HUDEP-2 (cell line): ENCODE measurements around the gene DZIP1L.
"Not testable (repeated sequence)": the region's sequence is repeated elsewhere in the genome, so short reads cannot be mapped to it uniquely, and the experiment has no call there.

ENCODE experiments used
- DNase-seq, 76 experiments: peaks; one replicate each; lab custom pipeline; 2025; ENCODE audit not compliant: unreplicated experiment in 76 of 76; lab: John Stamatoyannopoulos, UW

Gene DZIP1L

DNA sequence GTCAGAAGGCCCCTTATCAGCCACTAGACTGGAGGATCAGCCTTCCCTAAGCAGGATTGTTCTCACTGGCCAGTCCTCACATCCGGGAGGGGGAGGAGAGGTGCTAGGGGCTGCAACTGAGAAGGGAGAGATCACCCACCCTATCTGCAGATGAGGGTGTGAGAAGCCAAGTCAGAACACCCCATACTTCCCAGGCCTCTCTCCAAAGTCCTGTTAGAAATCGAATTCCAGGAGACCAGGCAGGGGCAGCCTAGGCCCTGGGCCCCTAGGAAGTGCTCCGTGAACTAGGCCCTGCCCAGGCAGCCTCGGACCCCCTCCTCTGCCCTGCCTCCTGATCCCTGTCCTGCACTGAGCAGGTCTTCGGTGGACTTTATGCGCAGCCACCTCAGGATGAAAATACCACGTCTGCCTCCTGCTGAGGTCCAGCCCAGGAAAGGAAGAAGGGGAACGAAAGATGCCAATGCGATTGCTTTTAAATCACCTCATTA, 933 bp downstream of the DZIP1L start:
- no peak for DNase-seq

DNA sequence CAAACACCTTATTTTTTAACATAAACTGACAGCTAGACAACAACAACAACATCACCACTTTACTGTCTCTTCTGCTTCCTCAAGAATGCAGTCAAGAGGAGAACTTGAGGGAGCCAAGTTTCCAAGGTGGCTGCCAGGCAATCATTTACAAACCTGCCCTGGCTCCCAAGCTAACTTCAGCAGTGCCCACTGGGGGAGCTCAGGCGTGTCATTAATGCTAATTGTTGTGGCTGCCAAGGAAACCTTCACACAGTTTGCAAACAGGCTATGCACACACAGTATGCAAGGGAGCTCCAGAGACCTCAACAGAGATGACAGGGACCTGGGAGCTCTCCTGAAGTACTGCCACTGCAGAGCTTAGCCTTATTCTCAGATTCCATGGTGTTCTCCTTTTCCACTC, 2.1 kb downstream of the DZIP1L start:
- DNase-seq = no peak

DNA sequence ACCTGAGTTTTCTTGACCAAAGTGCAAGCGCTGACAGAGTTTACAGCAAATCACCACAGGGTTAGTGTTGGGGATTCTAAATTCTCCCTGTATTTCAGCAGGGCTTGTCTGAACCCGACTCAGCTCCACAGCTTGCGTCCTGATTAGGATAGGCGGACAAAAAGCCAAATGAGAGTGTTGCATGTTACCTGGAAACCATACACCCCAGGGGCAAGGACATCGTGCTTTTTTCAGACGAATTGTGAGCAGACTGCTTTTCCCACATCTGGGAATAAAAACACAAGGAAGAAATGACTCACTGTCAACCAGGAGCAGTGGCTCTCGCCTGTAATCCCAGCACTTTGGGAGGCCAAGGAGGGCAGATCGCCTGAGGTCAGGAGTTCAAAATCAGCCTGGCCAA, 3.0 kb downstream of the DZIP1L start:
- no peak for DNase-seq

DNA sequence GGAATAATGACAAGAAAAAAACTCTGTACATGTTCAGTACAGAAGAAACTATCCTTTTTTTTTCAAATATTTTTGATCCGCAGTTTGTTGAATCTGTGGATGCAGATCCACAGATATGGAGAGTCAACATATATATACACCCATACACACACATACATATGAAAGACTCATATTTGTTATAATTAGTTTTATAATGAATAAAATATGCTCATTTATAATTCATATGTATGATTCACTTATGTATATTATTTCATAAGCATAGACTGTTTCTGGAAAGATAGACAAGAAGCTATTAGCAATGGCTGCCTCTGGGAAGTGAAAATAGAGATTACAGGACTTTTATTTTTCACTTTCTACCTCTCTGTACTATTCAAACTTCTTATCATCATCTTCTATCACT, 9.8 kb downstream of the DZIP1L start:
- no peak for DNase-seq

DNA sequence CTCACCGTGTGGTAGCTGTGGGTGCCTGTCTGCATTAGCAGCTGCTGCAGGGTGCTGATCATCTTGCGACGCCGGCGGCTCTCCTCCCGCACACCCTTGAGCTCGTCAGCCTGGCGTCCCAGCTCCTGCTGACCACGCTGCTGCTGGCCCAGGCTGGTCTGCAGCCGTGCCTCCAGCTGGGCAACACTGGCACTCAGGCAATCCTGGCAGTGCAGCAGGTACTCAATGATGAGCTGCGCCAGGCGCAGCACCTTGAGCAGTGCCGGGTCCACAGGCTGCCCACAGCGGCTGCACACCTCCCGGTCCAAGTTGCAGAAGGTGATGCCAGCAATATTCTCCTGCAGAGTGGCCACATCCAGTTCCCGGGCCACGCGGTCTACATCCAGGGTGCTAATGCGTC, 11.9 kb downstream of the DZIP1L start:
- DNase-seq = no peak

DNA sequence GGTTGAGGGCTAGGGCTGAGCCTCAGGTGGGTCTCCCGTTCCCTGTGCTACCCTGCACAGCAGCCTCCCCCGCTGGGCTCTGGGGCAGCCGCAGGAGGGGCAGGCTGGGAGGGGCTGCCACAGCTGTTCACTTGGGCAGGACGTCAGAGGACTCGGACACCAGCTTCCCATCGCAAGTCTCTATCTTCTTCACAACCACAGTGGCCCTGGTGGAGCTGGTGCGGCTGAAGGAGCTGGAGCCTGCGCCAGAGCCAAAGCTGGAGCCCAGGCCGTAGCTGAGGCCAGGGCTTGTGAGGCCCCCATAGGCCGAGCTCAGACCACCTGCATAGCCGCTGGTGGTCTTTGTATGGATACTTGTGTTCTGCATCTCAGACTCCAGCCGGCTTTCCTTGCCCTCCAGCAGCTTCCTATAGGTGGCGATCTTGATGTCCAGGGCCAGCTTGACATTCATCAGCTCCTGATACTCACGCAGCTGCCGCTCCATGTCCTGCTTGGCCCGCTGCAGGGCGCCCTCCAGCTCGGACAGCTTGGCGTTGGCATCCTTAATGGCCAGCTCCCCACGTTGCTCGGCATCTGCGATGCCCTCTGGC, 14.0 kb downstream of the DZIP1L start:
- DNase-seq = peak in 2 of 76 experiments; percentile 4

DNA sequence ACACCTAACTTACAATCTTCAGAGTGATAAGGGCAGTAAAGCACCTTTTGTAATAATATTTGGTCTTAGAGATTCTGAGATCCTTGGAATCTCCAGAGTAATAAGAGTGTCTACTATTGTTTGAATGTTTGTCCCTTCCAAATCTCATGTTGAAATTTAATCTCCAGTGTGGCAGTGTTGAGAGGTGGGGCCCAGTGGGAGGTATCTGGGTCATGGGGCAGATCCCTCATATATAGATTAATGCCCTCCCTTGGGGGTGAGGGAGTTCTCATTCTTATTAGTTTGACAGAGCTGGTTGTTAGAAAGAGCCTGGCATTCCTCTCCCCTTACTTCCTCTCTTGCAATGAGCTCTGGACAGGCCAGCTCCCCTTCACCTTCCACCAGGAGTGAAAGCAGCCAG, 16.0 kb downstream of the DZIP1L start:
- DNase-seq = no peak

DNA sequence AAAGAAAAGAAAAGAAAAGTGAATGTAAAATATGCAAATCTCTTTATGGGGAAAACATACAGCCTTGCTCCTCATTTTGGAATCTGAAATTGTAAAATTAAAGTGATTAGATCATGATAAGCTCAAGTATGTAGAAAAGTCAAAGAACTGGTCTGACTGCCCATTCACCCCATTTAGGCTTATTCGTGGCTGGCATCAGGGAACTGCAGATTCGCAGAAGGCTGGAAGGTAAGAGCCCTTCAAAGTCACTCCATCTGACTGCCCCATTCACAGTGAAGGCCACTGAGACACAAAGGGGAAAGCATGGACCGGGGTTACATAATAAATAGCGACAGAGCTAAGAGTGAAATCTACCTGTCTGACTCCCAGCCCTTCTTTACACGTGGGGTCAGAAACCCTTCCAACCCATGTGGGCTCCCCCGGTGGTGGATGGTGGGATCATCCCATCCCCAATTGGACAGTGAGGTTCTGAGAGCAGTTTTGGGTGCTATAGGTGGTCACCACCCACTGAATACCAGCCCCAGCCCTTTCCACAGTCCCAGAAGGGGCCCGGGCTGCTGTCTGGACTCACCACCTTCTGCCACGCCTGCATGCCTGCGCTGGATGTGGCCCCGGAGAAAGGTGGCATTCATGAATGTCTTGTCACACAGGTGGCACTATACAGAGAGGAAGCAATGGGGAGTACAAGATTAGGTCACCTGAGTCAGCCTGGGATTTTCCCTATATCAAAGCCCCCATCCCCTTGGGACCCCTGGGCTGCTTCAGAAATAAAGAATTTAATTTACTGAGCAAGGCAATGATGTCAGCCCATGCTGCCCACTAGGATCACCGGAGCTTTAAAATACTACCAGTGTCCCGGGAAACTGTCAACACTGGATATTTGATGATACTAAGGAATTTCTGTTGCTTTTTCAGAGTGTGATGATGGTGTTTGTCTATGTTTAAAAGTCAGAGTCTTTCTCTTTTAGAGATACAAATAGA, 17.9 kb downstream of the DZIP1L start:
- DNase-seq = no peak

DNA sequence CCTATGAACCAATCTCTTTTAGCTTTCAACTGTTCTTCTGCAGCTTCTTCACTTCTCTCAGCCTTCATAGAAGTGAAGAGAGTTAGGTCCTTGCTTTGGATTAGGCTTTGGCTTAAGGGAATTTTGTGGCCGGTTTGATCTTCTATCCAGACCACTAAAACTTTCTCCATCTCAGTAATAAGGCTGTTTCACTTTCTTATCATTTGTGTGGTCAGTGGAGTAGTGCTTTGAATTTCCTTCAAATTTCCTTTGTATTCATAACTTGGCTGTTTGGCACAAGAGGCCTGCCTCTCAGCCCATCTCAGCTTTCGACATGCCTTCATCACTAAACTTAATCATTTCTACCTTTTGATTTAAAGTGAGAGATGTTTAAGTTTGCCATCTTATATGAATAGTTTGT, 21.7 kb downstream of the DZIP1L start:
- DNase-seq = no peak

DNA sequence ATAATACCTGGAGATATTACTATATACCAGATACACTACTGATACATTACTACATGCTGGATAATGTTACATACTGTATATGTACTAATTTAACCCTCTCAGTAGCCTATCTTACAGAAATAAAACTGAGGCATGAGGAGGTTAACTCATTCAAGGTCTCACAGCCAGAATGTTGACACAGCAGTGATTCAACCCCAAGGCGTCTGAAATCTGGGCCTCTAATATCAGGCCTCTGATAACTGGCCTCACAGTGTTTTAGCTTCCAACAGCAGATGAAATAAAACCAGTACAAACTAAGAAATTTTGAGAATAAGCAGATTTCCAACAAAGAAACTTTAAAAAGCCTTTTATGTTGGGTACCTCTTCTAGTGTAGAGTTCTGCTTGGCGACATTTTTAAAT, 23.4 kb downstream of the DZIP1L start:
- DNase-seq = no peak

DNA sequence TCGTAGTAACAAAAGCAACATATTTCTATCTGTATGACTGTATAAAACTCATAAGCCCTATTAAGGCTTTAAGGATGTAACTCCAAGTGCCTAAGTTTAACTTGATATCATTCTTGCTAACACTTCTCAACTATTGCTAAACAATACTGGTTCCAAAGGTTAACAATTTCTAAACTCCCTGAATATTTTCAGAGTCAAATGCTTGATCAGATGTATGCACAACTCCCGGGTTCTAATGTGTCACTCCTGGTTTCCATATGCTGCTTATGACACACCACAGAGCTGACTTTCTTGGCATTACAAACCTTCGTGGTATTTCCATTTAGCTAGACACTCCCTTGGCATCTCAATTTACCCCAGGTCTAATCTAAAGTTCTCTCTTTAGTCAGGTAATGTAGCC, 26.3 kb downstream of the DZIP1L start:
- no peak for DNase-seq

DNA sequence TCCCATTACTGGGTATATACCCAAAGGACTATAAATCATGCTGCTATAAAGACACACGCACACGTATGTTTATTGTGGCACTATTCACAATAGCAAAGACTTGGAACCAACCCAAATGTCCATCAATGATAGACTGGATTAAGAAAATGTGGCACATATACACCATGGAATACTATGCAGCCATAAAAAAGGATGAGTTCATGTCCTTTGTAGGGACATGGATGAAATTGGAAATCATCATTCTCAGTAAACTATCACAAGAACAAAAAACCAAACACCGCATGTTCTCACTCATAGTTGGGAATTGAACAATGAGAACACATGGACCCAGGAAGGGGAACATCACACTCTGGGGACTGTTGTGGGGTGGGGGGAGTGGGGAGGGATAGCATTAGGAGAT, 29.7 kb downstream of the DZIP1L start:
- not testable (repeated sequence) for DNase-seq

DNA sequence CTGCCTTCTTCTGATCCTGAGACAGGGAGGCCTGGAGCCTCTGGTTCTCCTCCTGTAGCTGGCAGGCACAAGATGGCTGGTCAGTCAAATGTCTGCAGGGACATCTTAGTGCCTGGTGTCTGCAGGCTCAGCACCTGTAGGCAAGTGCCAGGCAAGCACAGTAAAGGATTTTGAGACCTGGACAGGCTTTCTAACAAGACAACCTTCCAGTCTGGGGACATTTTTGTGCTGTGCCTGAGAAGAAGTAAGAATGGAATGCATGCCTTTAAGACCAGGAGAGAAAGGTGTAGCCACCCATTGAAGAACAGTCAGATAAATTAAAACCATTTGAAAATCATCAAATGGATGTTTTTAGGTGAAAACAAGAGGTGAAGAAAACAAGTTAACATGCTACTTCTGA, 31.2 kb downstream of the DZIP1L start:
- no peak for DNase-seq

DNA sequence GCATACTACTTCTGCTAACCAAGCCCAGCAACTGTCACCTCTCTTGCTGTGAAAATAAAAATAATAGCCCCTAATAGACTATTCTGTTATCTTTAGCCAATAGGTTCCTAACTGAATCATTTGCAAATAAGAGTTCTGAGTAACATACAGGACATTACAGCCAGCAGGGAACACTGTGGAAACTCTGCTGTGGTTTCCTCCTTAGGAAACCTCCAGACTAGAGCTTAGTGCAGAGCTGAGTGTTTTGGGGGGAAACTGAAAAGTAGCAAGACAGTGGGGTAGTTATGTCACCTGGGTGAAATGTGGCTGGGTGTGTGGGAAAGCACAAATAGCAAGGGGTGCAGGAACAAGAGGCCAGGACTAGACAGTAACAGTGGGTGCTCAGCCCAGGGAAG, 32.4 kb downstream of the DZIP1L start:
- no peak for DNase-seq

DNA sequence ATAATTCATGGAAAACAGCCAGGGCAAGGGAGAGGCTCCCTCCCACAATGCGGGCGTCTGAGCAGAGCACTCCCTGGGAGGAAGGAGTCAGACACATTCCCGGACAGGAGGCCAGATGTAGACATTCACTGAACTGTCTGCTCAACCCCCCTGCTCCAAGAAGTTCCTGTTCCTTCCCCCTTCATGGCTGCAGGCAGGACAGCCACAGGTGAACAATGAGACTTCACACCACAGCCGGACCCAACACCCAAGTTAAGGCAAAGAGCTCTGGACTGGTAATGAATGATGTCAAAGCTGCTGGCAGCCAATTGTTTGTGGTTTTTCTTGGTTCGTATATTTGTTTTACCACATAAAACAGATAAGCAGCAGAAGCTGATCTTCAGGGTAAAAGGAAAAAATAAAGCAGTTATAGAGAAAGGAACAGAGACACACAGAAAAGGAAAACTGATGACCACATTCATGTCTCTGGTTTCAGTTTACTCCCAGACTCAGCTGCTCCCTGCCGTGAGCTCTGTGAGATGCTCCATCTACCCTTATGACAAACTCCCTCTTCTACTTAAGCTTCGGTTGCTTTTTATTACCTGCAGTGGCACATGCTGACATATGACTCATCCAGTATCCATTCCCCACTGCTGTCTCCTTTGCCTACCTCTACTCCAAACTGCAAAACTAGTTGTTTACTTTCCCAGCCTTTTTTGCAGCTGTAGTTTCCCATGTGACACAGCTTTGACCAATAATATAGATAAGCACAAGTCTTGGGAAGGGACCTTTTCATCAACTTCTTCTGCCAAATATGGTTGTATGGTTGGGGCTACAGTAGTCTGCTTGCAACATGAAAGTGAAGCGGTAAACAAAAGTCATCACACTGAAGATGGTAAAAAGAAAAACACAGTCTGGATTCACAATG, 33.1 kb downstream of the DZIP1L start:
- DNase-seq = no peak

DNA sequence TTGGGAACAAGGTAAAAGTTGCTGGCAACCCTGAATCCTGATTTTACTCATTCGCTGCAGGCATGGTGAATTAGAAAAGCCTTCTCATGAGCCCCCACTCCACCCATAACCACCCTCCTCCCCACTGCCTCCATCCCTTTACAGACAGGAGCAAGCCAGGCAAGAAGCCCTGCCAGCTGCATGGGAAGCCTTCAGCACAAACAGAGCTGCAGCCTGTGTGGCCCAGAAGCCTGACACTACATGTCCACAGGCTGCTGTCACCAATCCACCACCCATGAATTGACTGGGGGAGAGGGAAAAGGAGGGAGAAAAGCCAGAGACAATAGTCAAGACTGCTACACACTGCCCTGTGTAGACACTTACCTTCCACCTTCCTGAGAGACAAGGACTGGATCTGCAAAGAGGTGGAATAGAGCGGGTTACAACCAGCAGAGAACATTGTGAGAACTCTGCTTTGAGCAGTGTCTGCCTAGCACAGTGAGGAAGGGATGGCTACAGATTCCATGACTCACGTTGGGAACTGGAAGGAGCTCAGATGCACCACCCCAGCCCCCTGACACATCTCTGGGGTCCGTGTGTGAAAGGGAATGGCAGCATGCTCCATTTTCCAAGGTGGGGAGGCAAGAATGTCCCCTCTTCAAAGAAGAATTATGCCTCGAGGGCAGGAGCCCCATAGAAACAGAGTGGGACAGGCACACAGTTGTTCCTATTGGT, 33.9 kb downstream of the DZIP1L start:
- DNase-seq = no peak

DNA sequence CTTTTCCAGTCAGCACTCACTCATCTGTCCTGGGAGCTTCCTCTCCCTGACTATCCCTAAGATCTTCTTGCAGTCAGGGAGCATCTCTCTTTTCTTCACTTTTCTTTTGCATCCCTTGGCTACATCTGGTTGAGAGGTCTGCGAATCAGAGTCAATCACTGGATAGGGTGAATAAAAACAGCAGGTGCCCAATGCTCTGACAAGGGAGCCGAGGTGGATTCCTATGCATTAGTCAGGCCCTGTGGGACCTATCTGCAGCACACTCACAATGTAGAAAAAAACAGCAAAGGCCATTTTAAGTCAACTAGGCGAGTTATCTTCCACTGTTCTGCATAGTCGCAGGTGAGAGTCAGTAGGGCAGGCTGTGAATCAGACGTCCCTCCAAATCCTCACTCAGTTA, 35.5 kb downstream of the DZIP1L start:
- no peak for DNase-seq

DNA sequence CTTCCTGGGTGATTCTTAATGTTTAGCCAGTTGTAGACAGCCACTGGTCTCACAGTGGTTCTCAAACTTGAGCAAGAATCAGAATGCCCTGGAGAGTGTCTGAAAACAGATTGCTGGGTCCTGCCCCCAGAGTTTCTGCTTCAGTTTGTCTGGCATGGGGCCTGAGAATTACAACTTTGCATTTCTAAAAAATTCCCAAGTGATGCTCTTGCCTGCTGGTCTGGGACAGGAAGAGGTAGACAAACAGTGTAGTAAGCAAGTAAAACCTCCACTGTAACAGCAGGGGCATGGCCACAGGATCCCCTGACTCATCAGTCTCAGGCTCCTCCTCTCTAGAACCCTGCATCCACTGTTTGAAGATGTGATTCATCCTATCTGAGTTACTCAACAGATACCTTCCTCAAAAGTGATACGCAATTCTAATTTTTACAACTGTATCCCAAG, 36.5 kb downstream of the DZIP1L start:
- no peak for DNase-seq

DNA sequence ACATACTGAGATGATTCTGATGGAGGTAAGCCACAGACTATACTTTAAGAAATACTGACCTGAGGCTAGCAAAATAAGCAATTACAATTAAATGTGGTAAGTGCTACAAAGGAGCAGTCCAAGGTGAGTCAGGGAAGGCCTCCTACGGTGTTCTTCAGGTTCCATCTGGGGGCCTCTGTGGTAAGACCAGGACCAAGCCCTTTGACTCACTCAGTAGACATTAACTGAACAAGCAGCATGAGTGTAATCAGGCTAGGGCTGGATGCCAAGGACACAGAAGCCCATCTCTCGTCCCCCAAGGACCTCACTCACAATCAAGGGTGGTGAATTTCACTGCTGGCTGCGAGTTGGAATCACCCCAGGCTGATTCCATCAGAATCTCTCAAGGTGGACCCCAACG, 37.3 kb downstream of the DZIP1L start:
- no peak for DNase-seq

DNA sequence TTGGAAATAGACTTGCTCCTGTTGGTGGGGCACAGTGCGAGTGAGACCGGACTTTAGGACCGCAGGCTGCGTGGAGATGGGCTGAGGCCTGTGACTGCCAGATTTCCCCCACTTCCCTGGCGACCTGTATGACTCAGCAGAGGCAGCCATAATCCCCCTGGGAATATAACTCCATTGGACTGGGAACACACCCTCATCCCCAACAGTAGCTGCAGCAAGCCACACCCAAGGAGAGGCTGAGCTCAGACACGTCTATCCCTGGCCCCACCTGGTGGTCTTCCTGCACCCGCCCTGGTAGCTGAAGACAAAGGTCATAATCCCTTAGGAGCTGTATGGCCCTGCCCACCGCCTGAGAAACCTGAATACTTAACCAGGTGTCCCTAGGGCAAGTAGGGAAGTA, 42.6 kb downstream of the DZIP1L start:
- DNase-seq = no peak
